ENCODE results near the gene FUT1.

The FUT1 gene

DNA sequence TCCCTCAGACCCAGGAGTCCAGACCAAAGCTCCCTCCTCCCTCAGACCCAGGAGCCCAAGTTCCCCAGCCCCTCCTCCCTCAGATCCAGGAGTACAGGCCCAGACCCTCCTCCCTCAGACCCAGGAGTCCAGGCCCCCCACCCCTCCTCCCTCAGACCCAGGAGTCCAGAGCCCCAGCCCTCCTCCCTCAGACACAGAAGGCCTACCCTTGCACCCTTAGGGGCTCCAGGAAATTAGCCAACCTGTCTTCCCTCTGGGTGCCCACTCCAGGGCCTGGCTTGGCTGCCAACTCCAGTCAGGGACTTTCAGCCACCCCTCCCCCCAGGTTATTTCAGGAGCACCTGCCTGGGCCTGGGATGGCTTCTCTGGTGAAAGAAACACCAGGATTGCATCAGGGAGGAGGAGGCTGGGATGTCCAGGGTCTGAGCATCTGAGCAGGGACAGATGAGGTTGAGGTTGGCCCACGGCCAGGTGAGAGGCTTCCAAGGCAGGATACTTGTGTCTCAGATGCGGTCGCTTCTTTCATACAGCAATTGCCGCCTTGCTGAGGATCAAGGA lies 2.7 kb upstream of the FUT1 start, which contains the start of gene FGF21:
Gene FGF21 (plus strand): TSS at position 441 of the 558 bp plus-strand sequence. CDS start 713 bp downstream, outside the sequence.
- no peak within 1 kb of the TSS for H2BK120ac ChIP-seq (ENCODE audit: insufficient read depth, low read length, poor library complexity)
- H3K4me1 ChIP-seq (ENCODE audit: control insufficient read depth in 1 of 2, insufficient read depth in 2 of 2, low read length in 2 of 2) = peaks cover 11 to 12% of the 10 kb centered on the region in 2 experiments
- H3K14ac ChIP-seq (ENCODE audit: low read length) = no peak within 1 kb of the TSS
- no peak within 1 kb of the TSS for H4K91ac ChIP-seq (ENCODE audit: low read depth, low read length)
- H2BK5ac ChIP-seq (ENCODE audit: low read depth, low read length, poor library complexity) = no peak within 1 kb of the TSS
- H3K18ac ChIP-seq (ENCODE audit: low read length) = no peak within 1 kb of the TSS
- H3K79me1 ChIP-seq (ENCODE audit: low read length) = no peaks in the 10 kb centered on the region
- no peaks in the 10 kb centered on the region for H3K9me3 ChIP-seq (ENCODE audit: insufficient read depth, low read depth, low read length)
- H3K4me3 ChIP-seq (ENCODE audit: low read depth, low read length) = no peak within 1 kb of the TSS
- H3K79me2 ChIP-seq (ENCODE audit: control insufficient read depth, insufficient read depth, low read length, poor library complexity) = no peaks in the 10 kb centered on the region
- H3K9ac ChIP-seq (ENCODE audit: low read length) = no peak within 1 kb of the TSS
- H3K27me3 ChIP-seq (ENCODE audit: insufficient read depth, low read length) = no peaks in the 10 kb centered on the region
- no peak within 1 kb of the TSS for H3K27ac ChIP-seq (ENCODE audit: low read depth, low read length)
- no peak for DNase-seq
- H3K4me2 ChIP-seq (ENCODE audit: low read length) = no peak within 1 kb of the TSS
- no peak within 1 kb of the TSS for H2AK5ac ChIP-seq (ENCODE audit: low read length)
- WGBS (ENCODE audit: extremely low coverage, insufficient coverage, insufficient read length) = no CpG with 5 or more reads among the region's 4 CpGs
- H3K23ac ChIP-seq (ENCODE audit: low read length) = no peak within 1 kb of the TSS
- H3K4ac ChIP-seq (ENCODE audit: low read depth, low read length) = no peak within 1 kb of the TSS
- H4K12ac ChIP-seq (ENCODE audit: low read depth, low read length) = no peak within 1 kb of the TSS
- no peak within 1 kb of the TSS for H4K8ac ChIP-seq (ENCODE audit: low read depth, low read length)
- H3K36me3 ChIP-seq (ENCODE audit: control insufficient read depth in 1 of 2, insufficient read depth in 2 of 2, low read length in 2 of 2) = no peaks in the 10 kb centered on the region
- no peak within 1 kb of the TSS for H2BK12ac ChIP-seq (ENCODE audit: low read length)
- no peak within 1 kb of the TSS for H2AFZ ChIP-seq (ENCODE audit: insufficient read depth, low read length, poor library complexity)

- H3K79me1 ChIP-seq (ENCODE audit: low read length) = peaks cover under 1% of the 10 kb centered on the region
- H3K18ac ChIP-seq (ENCODE audit: low read length) = no peak overlapping the region
- no peak overlapping the region for H3K4ac ChIP-seq (ENCODE audit: low read depth, low read length)
- no CpG with 5 or more reads among the region's 20 CpGs for WGBS (ENCODE audit: extremely low coverage, insufficient coverage, insufficient read length)
- H3K23ac ChIP-seq (ENCODE audit: low read length) = no peak overlapping the region
- H3K14ac ChIP-seq (ENCODE audit: low read length) = no peak overlapping the region
- H3K79me2 ChIP-seq (ENCODE audit: control insufficient read depth, insufficient read depth, low read length, poor library complexity) = no peaks in the 10 kb centered on the region
- H3K4me1 ChIP-seq (ENCODE audit: control insufficient read depth in 1 of 2, insufficient read depth in 2 of 2, low read length in 2 of 2) = peaks cover 11 to 14% of the 10 kb centered on the region in 2 experiments
- no peak overlapping the region for H2BK5ac ChIP-seq (ENCODE audit: low read depth, low read length, poor library complexity)
- no peak overlapping the region for H3K27ac ChIP-seq (ENCODE audit: low read depth, low read length)
- no peak overlapping the region for H2AK5ac ChIP-seq (ENCODE audit: low read length)
- no peak overlapping the region for H2BK12ac ChIP-seq (ENCODE audit: low read length)
- H4K12ac ChIP-seq (ENCODE audit: low read depth, low read length) = no peak overlapping the region
- no peaks in the 10 kb centered on the region for H3K36me3 ChIP-seq (ENCODE audit: control insufficient read depth in 1 of 2, insufficient read depth in 2 of 2, low read length in 2 of 2)
- H3K4me2 ChIP-seq (ENCODE audit: low read length) = peak overlapping the region; percentile 68
- peak overlapping the region; percentile 71 for H2AFZ ChIP-seq (ENCODE audit: insufficient read depth, low read length, poor library complexity)
- H3K9ac ChIP-seq (ENCODE audit: low read length) = no peak overlapping the region
- H4K91ac ChIP-seq (ENCODE audit: low read depth, low read length) = no peak overlapping the region
- H3K9me3 ChIP-seq (ENCODE audit: insufficient read depth, low read depth, low read length) = no peaks in the 10 kb centered on the region
- H3K4me3 ChIP-seq (ENCODE audit: low read depth, low read length) = peak overlapping the region; percentile 42
- H3K27me3 ChIP-seq (ENCODE audit: insufficient read depth, low read length) = no peaks in the 10 kb centered on the region
- no peak overlapping the region for H2BK120ac ChIP-seq (ENCODE audit: insufficient read depth, low read length, poor library complexity)
- H4K8ac ChIP-seq (ENCODE audit: low read depth, low read length) = peak overlapping the region; percentile 51
- DNase-seq = no peak
Measured at GRCh38 chr19:48751845-48752495, 471 bp downstream of the FUT1 start.

DNA sequence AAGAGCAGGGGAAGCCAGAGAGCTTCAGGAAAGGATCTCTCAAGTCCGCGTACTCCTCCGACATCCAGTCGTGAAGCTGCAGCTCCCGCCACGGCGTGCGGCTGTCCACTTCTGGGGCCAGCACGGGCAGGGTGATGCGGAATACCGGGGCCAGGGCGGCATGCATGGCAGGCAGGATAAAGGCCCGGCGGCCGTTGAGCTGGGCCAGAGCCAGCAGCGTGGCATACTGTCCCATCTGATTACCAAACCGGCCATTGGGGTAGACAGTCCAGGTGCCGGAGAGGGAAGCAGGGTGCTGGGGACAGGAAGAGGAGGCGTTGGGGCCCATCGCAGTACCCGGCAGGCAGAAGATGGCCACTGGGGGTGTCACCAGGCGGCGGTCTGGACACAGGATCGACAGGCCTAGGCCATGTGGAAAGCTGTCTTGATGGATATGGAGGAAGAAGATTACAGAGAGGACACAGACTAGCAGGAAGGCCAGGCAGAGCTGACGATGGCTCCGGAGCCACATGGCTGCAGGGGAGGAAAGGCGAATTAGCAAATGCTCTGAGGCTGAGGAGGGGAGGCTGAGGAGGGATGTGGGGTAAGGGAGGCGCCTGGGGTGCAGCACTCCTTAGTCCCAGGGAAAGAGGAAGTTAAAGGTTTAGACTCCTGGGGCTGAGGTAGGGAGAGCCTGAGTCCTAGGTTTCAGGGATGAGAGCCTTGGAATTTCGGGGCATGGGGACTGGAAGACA lies 1.5 kb downstream of the FUT1 start:
- Histone ChIP-seq H3K4me3 (ENCODE audit: low read depth, low read length) (no peak overlapping the region), H3K79me2 (ENCODE audit: control insufficient read depth, insufficient read depth, low read length, poor library complexity) (no peaks in the 10 kb centered on the region), H2AFZ (ENCODE audit: insufficient read depth, low read length, poor library complexity) (no peak overlapping the region), H3K79me1 (ENCODE audit: low read length) (peaks cover 2% of the 10 kb centered on the region), H2BK12ac (ENCODE audit: low read length) (no peak overlapping the region), H4K12ac (ENCODE audit: low read depth, low read length) (no peak overlapping the region), H3K4ac (ENCODE audit: low read depth, low read length) (no peak overlapping the region), H3K9me3 (ENCODE audit: insufficient read depth, low read depth, low read length) (no peaks in the 10 kb centered on the region), H2AK5ac (ENCODE audit: low read length) (no peak overlapping the region), H2BK120ac (ENCODE audit: insufficient read depth, low read length, poor library complexity) (no peak overlapping the region), H2BK5ac (ENCODE audit: low read depth, low read length, poor library complexity) (no peak overlapping the region), H3K4me2 (ENCODE audit: low read length) (no peak overlapping the region), H3K9ac (ENCODE audit: low read length) (no peak overlapping the region), H4K8ac (ENCODE audit: low read depth, low read length) (no peak overlapping the region), H3K14ac (ENCODE audit: low read length) (no peak overlapping the region), H3K18ac (ENCODE audit: low read length) (no peak overlapping the region), H3K27ac (ENCODE audit: low read depth, low read length) (no peak overlapping the region), H3K23ac (ENCODE audit: low read length) (no peak overlapping the region), H3K36me3 (ENCODE audit: control insufficient read depth in 1 of 2, insufficient read depth in 2 of 2, low read length in 2 of 2) (no peaks in the 10 kb centered on the region), H3K4me1 (ENCODE audit: control insufficient read depth in 1 of 2, insufficient read depth in 2 of 2, low read length in 2 of 2) (peaks cover 11 to 15% of the 10 kb centered on the region in 2 experiments), H4K91ac (ENCODE audit: low read depth, low read length) (no peak overlapping the region), H3K27me3 (ENCODE audit: insufficient read depth, low read length) (no peaks in the 10 kb centered on the region)
- DNase-seq = no peak
- WGBS (ENCODE audit: extremely low coverage, insufficient coverage, insufficient read length) = no CpG with 5 or more reads among the region's 29 CpGs

DNA sequence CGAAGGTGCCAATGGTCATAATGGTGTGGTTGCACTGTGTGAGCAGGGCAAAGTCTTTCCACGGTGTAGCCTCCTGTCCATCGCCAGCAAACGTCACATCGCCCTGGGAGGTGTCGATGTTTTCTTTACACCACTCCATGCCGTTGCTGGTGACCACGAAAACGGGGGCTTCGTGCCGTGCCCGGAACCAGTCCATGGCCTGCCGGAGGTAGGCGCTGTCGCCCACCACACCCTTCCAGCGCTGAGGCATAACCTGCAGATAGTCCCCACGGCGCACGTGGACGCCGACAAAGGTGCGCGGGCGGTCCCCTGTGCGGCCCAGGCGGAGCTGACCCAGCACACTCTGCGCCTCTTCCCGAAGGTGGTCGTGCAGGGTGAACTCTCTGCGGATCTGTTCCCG lies 2.1 kb downstream of the FUT1 start:
- no peak overlapping the region for H3K18ac ChIP-seq (ENCODE audit: low read length)
- H3K36me3 ChIP-seq (ENCODE audit: control insufficient read depth in 1 of 2, insufficient read depth in 2 of 2, low read length in 2 of 2) = no peaks in the 10 kb centered on the region
- H3K4me1 ChIP-seq (ENCODE audit: control insufficient read depth in 1 of 2, insufficient read depth in 2 of 2, low read length in 2 of 2) = peaks cover 11 to 15% of the 10 kb centered on the region in 2 experiments
- no peak overlapping the region for H3K4ac ChIP-seq (ENCODE audit: low read depth, low read length)
- H3K79me1 ChIP-seq (ENCODE audit: low read length) = peaks cover 2% of the 10 kb centered on the region
- no peak overlapping the region for H3K23ac ChIP-seq (ENCODE audit: low read length)
- H3K79me2 ChIP-seq (ENCODE audit: control insufficient read depth, insufficient read depth, low read length, poor library complexity) = no peaks in the 10 kb centered on the region
- H4K91ac ChIP-seq (ENCODE audit: low read depth, low read length) = no peak overlapping the region
- H2BK5ac ChIP-seq (ENCODE audit: low read depth, low read length, poor library complexity) = no peak overlapping the region
- no peak overlapping the region for H3K14ac ChIP-seq (ENCODE audit: low read length)
- WGBS (ENCODE audit: extremely low coverage, insufficient coverage, insufficient read length) = no CpG with 5 or more reads among the region's 31 CpGs
- no peak overlapping the region for H3K9ac ChIP-seq (ENCODE audit: low read length)
- H3K27me3 ChIP-seq (ENCODE audit: insufficient read depth, low read length) = no peaks in the 10 kb centered on the region
- no peak overlapping the region for H3K27ac ChIP-seq (ENCODE audit: low read depth, low read length)
- no peak for DNase-seq
- no peak overlapping the region for H2AK5ac ChIP-seq (ENCODE audit: low read length)
- no peak overlapping the region for H3K4me2 ChIP-seq (ENCODE audit: low read length)
- no peak overlapping the region for H4K8ac ChIP-seq (ENCODE audit: low read depth, low read length)
- no peak overlapping the region for H3K4me3 ChIP-seq (ENCODE audit: low read depth, low read length)
- peaks cover 4% of the 10 kb centered on the region for H3K9me3 ChIP-seq (ENCODE audit: insufficient read depth, low read depth, low read length)
- H2AFZ ChIP-seq (ENCODE audit: insufficient read depth, low read length, poor library complexity) = no peak overlapping the region
- no peak overlapping the region for H4K12ac ChIP-seq (ENCODE audit: low read depth, low read length)
- no peak overlapping the region for H2BK12ac ChIP-seq (ENCODE audit: low read length)
- no peak overlapping the region for H2BK120ac ChIP-seq (ENCODE audit: insufficient read depth, low read length, poor library complexity)
